B cell (primary cell): Measurements from ENCODE around the gene SHBG. TPM values are rescaled to one million over a fixed set of nuclear protein-coding genes. Genes with fewer than 3 reads are reported as not detected.

Source experiments
- ATAC-seq: fragments of 200-7000 bp; cut with Tn5 transposase; one replicate; pipeline ENCODE4 v1.10.0; 2021; ENCODE audit warnings: low read depth, mild to moderate bottlenecking, moderate number of reproducible peaks, moderate library complexity
- CTCF ChIA-PET: fragments of 350-600 bp; sonication (Branson Sonifier 250); formaldehyde crosslinking; loops from one replicate; lab custom pipeline; 2021; ENCODE audit warnings: antibody characterized with exemption, inconsistent platforms; lab: Charles Lee
- POLR2A ChIA-PET: fragments of 350-600 bp; sonication (Branson Sonifier 250); formaldehyde crosslinking; loops from one replicate; lab custom pipeline; 2021; ENCODE audit warnings: antibody characterized with exemption; lab: Charles Lee
- DNase-seq: peaks from one replicate; pipeline ENCODE4 v3.0.0; 2013
- H2AFZ ChIP-seq: 2 replicates; pipeline ENCODE4 v1.6.1; 2012; ENCODE audit warnings: mild to moderate bottlenecking, low read depth, low read length; ENCODE audit not compliant: insufficient read depth, poor library complexity, severe bottlenecking
- H3K27ac ChIP-seq, 2 donors: 1 replicate in 1 of 2; 2 replicates in 1 of 2; pipeline ENCODE4 v1.5.1; 2012 to 2013; ENCODE audit warnings: low read length in 2 of 2, mild to moderate bottlenecking in 2 of 2, moderate library complexity in 1 of 2
- H3K27me3 ChIP-seq, 4 experiments: fragments of 200-600 bp in 1 of 4; sonication (generic) in 1 of 4; replicated peaks in 1 of 4; 1 replicate in 2 of 4; 2 replicates in 2 of 4; pipeline versions ENCODE4 v1.6.1 to v1.7.0; 2013 to 2016; ENCODE audit warnings: low read length in 3 of 4, mild to moderate bottlenecking in 2 of 4, mixed read lengths in 1 of 4, moderate library complexity in 1 of 4; ENCODE audit not compliant: insufficient read depth in 4 of 4, control insufficient read depth in 3 of 4; ENCODE audit errors: control extremely low read depth in 1 of 4
- H3K36me3 ChIP-seq, 2 experiments: replicated peaks in 1 of 2; 1 replicate in 1 of 2; 2 replicates in 1 of 2; pipeline versions ENCODE4 v1.6.1 to v1.7.1; 2013; ENCODE audit warnings: low read length in 1 of 2; ENCODE audit not compliant: insufficient read depth in 2 of 2, control insufficient read depth in 1 of 2; ENCODE audit errors: control extremely low read depth in 1 of 2, extremely low read depth in 1 of 2
- H3K4me1 ChIP-seq, 2 donors: fragments of 200-600 bp in 1 of 2; sonication (generic) in 1 of 2; 1 replicate in 1 of 2; 2 replicates in 1 of 2; pipeline versions ENCODE4 v1.5.1 to v1.6.1; 2013 to 2017; ENCODE audit warnings: low read length in 2 of 2; ENCODE audit not compliant: control insufficient read depth in 2 of 2, insufficient read depth in 2 of 2
- H3K4me2 ChIP-seq: replicated peaks from 2 replicates; pipeline ENCODE3; 2012; ENCODE audit warnings: mild to moderate bottlenecking, low read depth, low read length; ENCODE audit not compliant: poor library complexity, severe bottlenecking
- H3K4me3 ChIP-seq, 5 experiments: fragments of 200-600 bp in 1 of 5; sonication (generic) in 1 of 5; 1 replicate in 3 of 5; 2 replicates in 2 of 5; pipeline versions ENCODE4 v1.5.1 to v1.7.0; 2011 to 2016; ENCODE audit warnings: low read length in 4 of 5, mild to moderate bottlenecking in 4 of 5, low read depth in 2 of 5, control low read depth in 1 of 5, moderate library complexity in 1 of 5; ENCODE audit not compliant: insufficient read depth in 1 of 5; ENCODE audit errors: control extremely low read depth in 1 of 5, extremely low read depth in 1 of 5
- H3K79me2 ChIP-seq: fragments of 200-600 bp; sonication (generic); one replicate; pipeline ENCODE4 v1.6.0; 2016; ENCODE audit warnings: low read length; ENCODE audit not compliant: control insufficient read depth, insufficient read depth
- H3K9ac ChIP-seq: fragments of 200-600 bp; sonication (generic); 2 replicates; pipeline ENCODE4 v1.6.1; 2017; ENCODE audit warnings: mild to moderate bottlenecking, low read length, moderate library complexity
- H3K9me3 ChIP-seq, 3 donors: one replicate each; pipeline versions ENCODE4 v1.6.1 to v1.7.1; 2013; ENCODE audit warnings: low read length in 2 of 3; ENCODE audit not compliant: control insufficient read depth in 2 of 3, insufficient read depth in 1 of 3; ENCODE audit errors: control extremely low read depth in 1 of 3
- H4K20me1 ChIP-seq: 2 replicates; pipeline ENCODE4 v1.6.0; 2012; ENCODE audit warnings: mild to moderate bottlenecking, low read length; ENCODE audit not compliant: insufficient read depth, control insufficient read depth, poor library complexity, severe bottlenecking
- H3K27ac Mint-ChIP-seq: one replicate; pipeline ENCODE4 v1.8.0; 2021; ENCODE audit warnings: mixed read lengths
- H3K27me3 Mint-ChIP-seq: one replicate; pipeline ENCODE4 v1.8.0; 2021; ENCODE audit warnings: mixed read lengths
- H3K4me1 Mint-ChIP-seq: one replicate; pipeline ENCODE4 v1.8.0; 2021; ENCODE audit warnings: mixed read lengths
- H3K4me3 Mint-ChIP-seq: one replicate; pipeline ENCODE4 v1.8.0; 2021; ENCODE audit warnings: mixed read lengths
- H3K9me3 Mint-ChIP-seq: one replicate; pipeline ENCODE4 v1.8.0; 2022; ENCODE audit warnings: mixed read lengths; ENCODE audit not compliant: insufficient read depth
- CTCF ChIP-seq: fragments of 200-600 bp; IDR thresholded peaks from one replicate; pipeline ENCODE4 v1.8.0; 2022; ENCODE audit warnings: antibody characterized with exemption, mild to moderate bottlenecking
- EZH2 ChIP-seq: IDR thresholded peaks from 2 replicates; pipeline ENCODE4 v1.6.1; 2012; ENCODE audit warnings: borderline replicate concordance, low read depth, mild to moderate bottlenecking, moderate library complexity, low read length; ENCODE audit not compliant: insufficient read depth, poor library complexity, severe bottlenecking
- WGBS: methylation state at CpG from one replicate; pipeline ENCODE4 v1.1.5; 2013; ENCODE audit warnings: missing lambda C conversion rate; ENCODE audit not compliant: insufficient coverage; 5-methylcytosine and 5-hydroxymethylcytosine counted together
- intact Hi-C: fragments of 100-400 bp; cut with micrococcal nuclease; formaldehyde crosslinking; loops from one replicate; pipeline ENCODE4 v1.10.0; 2022
- polyA plus RNA-seq: library from polyadenylated mRNA; depleted of rRNA; stranded (reverse); fragments of >200 nt; gene quantifications from 2 replicates; pipeline ENCODE4 v1.2.3, GENCODE V29; 2012
- total RNA-seq, 2 donors: library from RNA; stranded (reverse); fragments of 120-200 nt in 1 of 2; gene quantifications; 1 replicate in 1 of 2; 2 replicates in 1 of 2; pipeline versions ENCODE4 v1.2.3 to v1.2.4, GENCODE V29; 2013 to 2022

The SHBG gene
- total and polyA plus RNA-seq, 2 donors (not counting 1 experiment from before 2014, with no cell fraction given), result 0.10 TPM; not detected in 1

GRCh38 chr17:7656958-7657609, 27.1 kb downstream of the SHBG start:
- intact Hi-C loops, result no loop called here
- H3K27ac Mint-ChIP-seq, result no peak overlapping the region
- DNase-seq, result no peak
- H3K9me3 Mint-ChIP-seq, result no peaks in the 10 kb centered on the region
- Histone ChIP-seq H3K9ac (no peak overlapping the region), H3K27me3 (peaks cover 0 to 15% (median 8%) of the 10 kb centered on the region in 4 experiments), H3K27ac (no peak overlapping the region), H3K4me1 (peaks cover 0 to 2% of the 10 kb centered on the region in 2 donors), H3K79me2 (no peaks in the 10 kb centered on the region), H3K9me3 (no peaks in the 10 kb centered on the region), H3K4me2 (no peak overlapping the region), H4K20me1 (no peaks in the 10 kb centered on the region), H3K36me3 (no peaks in the 10 kb centered on the region), H3K4me3 (no peak overlapping the region), H2AFZ (no peak overlapping the region)
- ATAC-seq, result no peak
- ChIA-PET POLR2A (interaction anchor here (0.7 kb wide), 1 partner anchor 22 kb away, joined by 5 read pairs; no protein-coding TSS in a partner anchor), CTCF (no interaction called here)
- no peak overlapping the region for H3K4me3 Mint-ChIP-seq
- TF ChIP-seq EZH2, result no peak
- WGBS, result 83% methylated on average over 10 of the region's 10 CpGs
- peaks cover 4% of the 10 kb centered on the region for H3K4me1 Mint-ChIP-seq
- H3K27me3 Mint-ChIP-seq, result peaks cover 21% of the 10 kb centered on the region

DNA sequence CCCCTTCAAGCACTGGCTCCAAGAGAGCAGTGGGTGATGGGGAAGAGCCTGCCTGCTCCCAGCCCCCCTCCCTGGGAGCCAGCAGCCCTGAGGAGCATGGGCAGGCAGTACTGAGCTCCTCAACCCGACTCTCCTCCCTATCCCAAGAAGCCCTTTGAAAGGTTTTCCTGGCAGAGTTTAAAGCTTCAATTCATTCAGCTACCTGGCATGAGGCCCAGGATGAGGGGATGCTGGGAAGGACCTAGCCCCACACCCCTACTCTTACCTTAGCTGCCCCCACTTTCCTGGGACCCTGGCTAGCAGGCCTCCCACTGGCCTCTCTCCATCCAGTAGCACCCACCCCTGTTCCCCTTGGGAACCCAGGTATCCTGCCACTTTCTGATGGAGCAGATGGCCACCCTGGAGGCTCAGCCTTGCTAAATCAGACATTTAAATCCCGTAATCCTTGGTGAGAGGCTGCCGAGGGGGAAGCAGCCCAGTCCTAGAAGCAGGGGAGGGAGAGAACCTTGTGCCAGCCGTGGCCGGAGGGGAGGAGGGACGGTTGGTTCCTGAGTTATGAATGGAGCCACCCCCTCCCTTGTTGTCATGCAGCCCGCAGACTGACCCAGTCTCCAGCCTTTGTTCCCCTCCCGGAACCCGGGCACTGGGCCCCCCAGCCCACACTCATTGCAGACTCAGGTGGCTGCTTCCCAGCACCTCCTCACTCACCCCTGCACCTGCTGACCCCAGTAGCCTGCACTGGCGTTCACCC, 37.9 kb downstream of the SHBG start:
- no peak overlapping the region for H3K27ac Mint-ChIP-seq
- POLR2A ChIA-PET, result interaction anchor here (0.6 to 0.7 kb wide), 3 partner anchors 27 to 318 kb away, joined by 3 to 6 read pairs (median 3); no protein-coding TSS in a partner anchor
- Histone ChIP-seq H3K27me3 (no peaks in the 10 kb centered on the region), H4K20me1 (peaks cover 6% of the 10 kb centered on the region), H3K4me3 (no peak overlapping the region), H3K79me2 (no peaks in the 10 kb centered on the region), H3K36me3 (peaks cover 3 to 54% of the 10 kb centered on the region in 2 experiments), H3K27ac (no peak overlapping the region), H3K4me2 (no peak overlapping the region), H2AFZ (no peak overlapping the region), H3K4me1 (no peaks in the 10 kb centered on the region), H3K9ac (no peak overlapping the region), H3K9me3 (no peaks in the 10 kb centered on the region)
- TF ChIP-seq EZH2 (no peak), CTCF (no peak)
- H3K4me1 Mint-ChIP-seq, result no peaks in the 10 kb centered on the region
- CTCF ChIA-PET, result interaction anchor here (1.1 kb wide), 1 partner anchor 20 kb away, joined by 3 read pairs; the partner anchor contains the start of gene TP53
- DNase-seq, result no peak
- no peaks in the 10 kb centered on the region for H3K9me3 Mint-ChIP-seq
- H3K27me3 Mint-ChIP-seq, result no peaks in the 10 kb centered on the region
- no peak for ATAC-seq
- H3K4me3 Mint-ChIP-seq, result no peak overlapping the region
- intact Hi-C loops, result no loop called here
- 92% methylated on average over 6 of the region's 10 CpGs for WGBS
